Loucy (cell line): ENCODE results near the gene TNRC6C.

Experiments used
- H2AFZ ChIP-seq: fragments of 200-600 bp; sonication (generic); 2 replicates; pipeline ENCODE4 v1.6.0; 2016; ENCODE audit warnings: antibody characterized with exemption, mild to moderate bottlenecking, low read length, moderate library complexity
- H3F3A ChIP-seq: fragments of 200-600 bp; 2 replicates; pipeline ENCODE4 v1.6.0; 2016; ENCODE audit warnings: antibody characterized with exemption, low read depth, mild to moderate bottlenecking
- H3K27me3 ChIP-seq: fragments of 200-600 bp; sonication (generic); 2 replicates; pipeline ENCODE4 v1.6.1; 2014; ENCODE audit warnings: low read length, mild to moderate bottlenecking; ENCODE audit not compliant: insufficient read depth, poor library complexity, severe bottlenecking
- H3K36me3 ChIP-seq: fragments of 200-600 bp; sonication (generic); 2 replicates; pipeline ENCODE4 v1.6.1; 2016; ENCODE audit warnings: low read length; ENCODE audit not compliant: insufficient read depth
- H3K4me1 ChIP-seq: fragments of 200-600 bp; sonication (generic); 2 replicates; pipeline ENCODE4 v1.5.1; 2014; ENCODE audit warnings: low read length, mild to moderate bottlenecking; ENCODE audit not compliant: insufficient read depth, poor library complexity, severe bottlenecking
- H3K4me2 ChIP-seq: fragments of 200-600 bp; sonication (generic); 2 replicates; pipeline ENCODE4 v1.6.0; 2014; ENCODE audit warnings: antibody characterized with exemption, low read length, low read depth, mild to moderate bottlenecking; ENCODE audit not compliant: poor library complexity, severe bottlenecking
- H3K4me3 ChIP-seq: fragments of 200-600 bp; sonication (generic); 2 replicates; pipeline ENCODE4 v1.5.1; 2014; ENCODE audit warnings: low read length, mild to moderate bottlenecking, mixed read lengths; ENCODE audit not compliant: poor library complexity, severe bottlenecking
- H3K79me2 ChIP-seq: fragments of 200-600 bp; sonication (generic); 2 replicates; pipeline ENCODE4 v1.6.1; 2014; ENCODE audit warnings: low read length; ENCODE audit not compliant: insufficient read depth
- H3K9ac ChIP-seq: fragments of 200-600 bp; sonication (generic); 2 replicates; pipeline ENCODE4 v1.6.0; 2014; ENCODE audit warnings: mild to moderate bottlenecking, low read depth, low read length, moderate library complexity; ENCODE audit not compliant: poor library complexity, severe bottlenecking
- H3K9me2 ChIP-seq: fragments of 200-600 bp; sonication (generic); replicated peaks from 2 replicates; pipeline ENCODE4 v1.6.1; 2016; ENCODE audit warnings: low read depth, low read length, mixed read lengths
- H3K9me3 ChIP-seq: fragments of 200-600 bp; sonication (generic); 2 replicates; pipeline ENCODE4 v1.6.1; 2014; ENCODE audit warnings: mild to moderate bottlenecking, antibody characterized with exemption, low read length, low read depth; ENCODE audit not compliant: insufficient read depth
- H4K20me1 ChIP-seq: fragments of 200-600 bp; sonication (generic); 2 replicates; pipeline ENCODE4 v1.6.0; 2014; ENCODE audit warnings: antibody characterized with exemption, low read length, mild to moderate bottlenecking; ENCODE audit not compliant: insufficient read depth, poor library complexity, severe bottlenecking
- CTCF ChIP-seq: fragments of 200-600 bp; sonication (generic); conservative IDR thresholded peaks from 2 replicates; pipeline ENCODE4 v1.5.1; 2014; ENCODE audit warnings: mild to moderate bottlenecking, antibody characterized with exemption, low read length
- EZH2phosphoT487 ChIP-seq: fragments of 200-600 bp; IDR thresholded peaks from 2 replicates; pipeline ENCODE4 v1.6.1; 2018; ENCODE audit warnings: antibody characterized with exemption, mild to moderate bottlenecking, moderate library complexity, borderline replicate concordance

Gene TNRC6C

GRCh38 chr17:78105101-78105500 lies 146.6 kb downstream of the TNRC6C start:
- Histone ChIP-seq H3K79me2 (no peaks in the 10 kb centered on the region), H3K4me3 (no peak overlapping the region), H2AFZ (no peak overlapping the region), H3K9me2 (no peaks in the 10 kb centered on the region), H3K9me3 (no peaks in the 10 kb centered on the region), H3K36me3 (peaks cover 58% of the 10 kb centered on the region; the same call in 1 of the 2 replicates), H3K27me3 (no peaks in the 10 kb centered on the region), H3F3A (0 out of 2 replicates have a peak, but pooled peaks cover 7% of the 10 kb centered on the region), H3K4me2 (no peak overlapping the region), H3K4me1 (no peaks in the 10 kb centered on the region), H3K9ac (no peak overlapping the region), H4K20me1 (no peaks in the 10 kb centered on the region)
- no peak for TF ChIP-seq EZH2phosphoT487
- TF ChIP-seq CTCF: no peak

- no peaks in the 10 kb centered on the region for H3K9me3 ChIP-seq
- 0 out of 2 replicates have a peak, but pooled peaks cover 7% of the 10 kb centered on the region for H3F3A ChIP-seq
- no peaks in the 10 kb centered on the region for H3K79me2 ChIP-seq
- no peaks in the 10 kb centered on the region for H3K4me1 ChIP-seq
- H3K36me3 ChIP-seq: peaks cover 59% of the 10 kb centered on the region; the same call in 1 of the 2 replicates
- H2AFZ ChIP-seq: no peak overlapping the region
- no peak overlapping the region for H3K9ac ChIP-seq
- H3K4me3 ChIP-seq: no peak overlapping the region
- H3K27me3 ChIP-seq: no peaks in the 10 kb centered on the region
- no peaks in the 10 kb centered on the region for H3K9me2 ChIP-seq
- no peak overlapping the region for H3K4me2 ChIP-seq
- H4K20me1 ChIP-seq: no peaks in the 10 kb centered on the region
- TF ChIP-seq CTCF (no peak), EZH2phosphoT487 (no peak)
Observed at GRCh38 chr17:78105551-78105950, 147.0 kb downstream of the TNRC6C start.

GRCh38 chr17:78106211-78106610 lies 147.7 kb downstream of the TNRC6C start:
- no peaks in the 10 kb centered on the region for H3K79me2 ChIP-seq
- no peak overlapping the region for H3K9ac ChIP-seq
- H3K9me3 ChIP-seq: no peaks in the 10 kb centered on the region
- peaks cover 61% of the 10 kb centered on the region; the same call in 1 of the 2 replicates for H3K36me3 ChIP-seq
- no peak overlapping the region for H3K4me3 ChIP-seq
- H2AFZ ChIP-seq: no peak overlapping the region
- no peaks in the 10 kb centered on the region for H3K9me2 ChIP-seq
- H4K20me1 ChIP-seq: no peaks in the 10 kb centered on the region
- H3K4me1 ChIP-seq: no peaks in the 10 kb centered on the region
- TF ChIP-seq EZH2phosphoT487: no peak
- TF ChIP-seq CTCF: no peak
- H3K27me3 ChIP-seq: no peaks in the 10 kb centered on the region
- no peak overlapping the region for H3K4me2 ChIP-seq
- H3F3A ChIP-seq: 0 out of 2 replicates have a peak, but pooled peaks cover 7% of the 10 kb centered on the region
